OCI-LY7 (cell line): ENCODE measurements around the gene HOXB3.

Source experiments
- CTCF ChIP-seq: fragments of 200-600 bp; sonication (generic); conservative IDR thresholded peaks from 2 replicates; pipeline ENCODE4 v1.5.1; 2014; ENCODE audit warnings: mild to moderate bottlenecking, antibody characterized with exemption, low read length, moderate library complexity, mixed read lengths
- EZH2phosphoT487 ChIP-seq: fragments of 200-600 bp; sonication (generic); IDR thresholded peaks from 2 replicates; pipeline ENCODE4 v1.6.1; 2018; ENCODE audit warnings: low read depth, borderline replicate concordance, mild to moderate bottlenecking, mixed run types, antibody characterized with exemption, low read length, moderate library complexity, mixed read lengths

GRCh38 chr17:48590607-48591161 is 643 bp upstream of the HOXB3 start:
- TF ChIP-seq CTCF (no peak), EZH2phosphoT487 (no peak)
